Prostate gland (tissue), 2 donors: ENCODE results near the gene RFX2.

Experiments used
- CTCF ChIP-seq, 4 experiments: fragments of 200-600 bp in 2 of 4; fragments of 450-650 bp in 2 of 4; sonication (generic) in 2 of 4; IDR thresholded peaks; 1 replicate in 3 of 4; 2 replicates in 1 of 4; pipeline ENCODE4 v1.5.1; 2016 to 2019; ENCODE audit warnings: antibody characterized with exemption in 4 of 4, mild to moderate bottlenecking in 2 of 4, moderate library complexity in 2 of 4
- POLR2A ChIP-seq: fragments of 450-650 bp; IDR thresholded peaks from one replicate; pipeline ENCODE4 v1.6.1; 2016; ENCODE audit warnings: antibody characterized with exemption, mild to moderate bottlenecking
- POLR2AphosphoS5 ChIP-seq: sonication (generic); formaldehyde crosslinking; IDR thresholded peaks from one replicate; pipeline ENCODE4 v1.6.1; 2017; ENCODE audit warnings: antibody characterized with exemption

- TF ChIP-seq POLR2AphosphoS5 (no peak), POLR2A (no peak), CTCF (IDR thresholded peaks at IDR 0.05) (no peak)
Observed at GRCh38 chr19:5984600-5984999, 125.7 kb downstream of the RFX2 start.
